ENCODE measurements around the gene PDXK. TPM values are rescaled to one million over a fixed set of nuclear protein-coding genes. Genes with fewer than 3 reads are reported as not detected.

The PDXK gene
- total and polyA plus RNA-seq, 2 experiments from 2014 or later: 68.0 to 89.7 TPM

- peak; percentile 86 for DNase-seq
- no peak overlapping the region for H2AFZ ChIP-seq
- peaks cover 12% of the 10 kb centered on the region; the same call in 1 of the 2 replicates for H3F3A ChIP-seq (ENCODE audit: insufficient read depth)
- no peak overlapping the region for H3K4me2 ChIP-seq (ENCODE audit: unreplicated experiment)
- H3K79me2 ChIP-seq (ENCODE audit: insufficient read depth): peaks cover 79% of the 10 kb centered on the region
- peaks cover 32% of the 10 kb centered on the region for H3K4me1 ChIP-seq (ENCODE audit: insufficient read depth)
- no peaks in the 10 kb centered on the region for H3K9me2 ChIP-seq (ENCODE audit: insufficient read depth)
- H3K36me3 ChIP-seq (ENCODE audit: low read depth): no peaks in the 10 kb centered on the region
- no peaks in the 10 kb centered on the region for H3K27me3 ChIP-seq (replicated peaks; ENCODE audit: insufficient read depth)
- peak overlapping the region; percentile 59 for H3K27ac ChIP-seq
- WGBS, 2 experiments (ENCODE audit: low coverage in 1 of 2, low lambda C conversion rate in 2 of 2, missing lambda C conversion rate in 2 of 2): 42 to 47% methylated on average over 15 of the region's 15 CpGs
- H3K4me3 ChIP-seq: no peak overlapping the region
- in situ Hi-C loops (cut with MboI): no loop called here
- no peaks in the 10 kb centered on the region for H4K20me1 ChIP-seq (ENCODE audit: insufficient read depth)
- H3K9me3 ChIP-seq (ENCODE audit: low read depth): no peaks in the 10 kb centered on the region
- TF ChIP-seq EZH2 (IDR thresholded peaks at IDR 0.05; ENCODE audit: insufficient read depth, poor library complexity, severe bottlenecking) (no peak), EZH2phosphoT487 (IDR thresholded peaks at IDR 0.05; ENCODE audit: insufficient read depth, low read depth) (no peak)
- 0 out of 2 replicates have a peak overlapping the region, but pooled peaks have one; percentile 16 for H3K9ac ChIP-seq
Observed at GRCh38 chr21:43733529-43734071, 14.7 kb downstream of the PDXK start.

- Histone ChIP-seq H3K4me1 (ENCODE audit: insufficient read depth) (peaks cover 29% of the 10 kb centered on the region), H3K79me2 (ENCODE audit: insufficient read depth) (peaks cover 75% of the 10 kb centered on the region), H3K9me3 (ENCODE audit: low read depth) (no peaks in the 10 kb centered on the region), H3K27ac (peak overlapping the region; percentile 59), H3F3A (ENCODE audit: insufficient read depth) (peaks cover 12% of the 10 kb centered on the region; the same call in 1 of the 2 replicates), H3K4me3 (no peak overlapping the region), H3K9ac (0 out of 2 replicates have a peak overlapping the region, but pooled peaks have one; percentile 16), H3K27me3 (replicated peaks; ENCODE audit: insufficient read depth) (no peaks in the 10 kb centered on the region), H4K20me1 (ENCODE audit: insufficient read depth) (no peaks in the 10 kb centered on the region), H2AFZ (no peak overlapping the region), H3K36me3 (ENCODE audit: low read depth) (no peaks in the 10 kb centered on the region; the same call in 1 of the 2 replicates), H3K4me2 (ENCODE audit: unreplicated experiment) (no peak overlapping the region), H3K9me2 (ENCODE audit: insufficient read depth) (no peaks in the 10 kb centered on the region)
- WGBS, 2 experiments (ENCODE audit: low coverage in 1 of 2, low lambda C conversion rate in 2 of 2, missing lambda C conversion rate in 2 of 2): 88 to 89% methylated on average over 19 to 25 of the region's 25 CpGs
- DNase-seq: no peak
- in situ Hi-C loops (cut with MboI): no loop called here
- no peak for TF ChIP-seq EZH2 (IDR thresholded peaks at IDR 0.05; ENCODE audit: insufficient read depth, poor library complexity, severe bottlenecking)
- no peak for TF ChIP-seq EZH2phosphoT487 (IDR thresholded peaks at IDR 0.05; ENCODE audit: insufficient read depth, low read depth)
Observed at GRCh38 chr21:43734131-43734927, 15.4 kb downstream of the PDXK start.

GRCh38 chr21:43734928-43735229 lies 15.9 kb downstream of the PDXK start:
- Histone ChIP-seq H3K4me2 (ENCODE audit: unreplicated experiment) (no peak overlapping the region), H3F3A (ENCODE audit: insufficient read depth) (peaks cover 12% of the 10 kb centered on the region; the same call in 1 of the 2 replicates), H2AFZ (no peak overlapping the region), H3K79me2 (ENCODE audit: insufficient read depth) (peaks cover 70% of the 10 kb centered on the region), H3K4me1 (ENCODE audit: insufficient read depth) (peaks cover 27% of the 10 kb centered on the region), H3K27me3 (replicated peaks; ENCODE audit: insufficient read depth) (no peaks in the 10 kb centered on the region), H3K27ac (no peak overlapping the region), H3K9me2 (ENCODE audit: insufficient read depth) (no peaks in the 10 kb centered on the region), H3K4me3 (no peak overlapping the region), H3K9ac (no peak overlapping the region), H3K36me3 (ENCODE audit: low read depth) (no peaks in the 10 kb centered on the region; the same call in 1 of the 2 replicates), H4K20me1 (ENCODE audit: insufficient read depth) (no peaks in the 10 kb centered on the region), H3K9me3 (ENCODE audit: low read depth) (no peaks in the 10 kb centered on the region)
- DNase-seq: no peak
- 79 to 86% methylated on average over 9 of the region's 9 CpGs for whole genome bisulfite sequencing, 2 experiments (ENCODE audit: low coverage in 1 of 2, low lambda C conversion rate in 2 of 2, missing lambda C conversion rate in 2 of 2)
- in situ Hi-C loops (cut with MboI): no loop called here
- TF ChIP-seq EZH2phosphoT487 (IDR thresholded peaks at IDR 0.05; ENCODE audit: insufficient read depth, low read depth) (no peak), EZH2 (IDR thresholded peaks at IDR 0.05; ENCODE audit: insufficient read depth, poor library complexity, severe bottlenecking) (no peak)

GRCh38 chr21:43735236-43736091 lies 16.5 kb downstream of the PDXK start:
- H3K9me2 ChIP-seq (ENCODE audit: insufficient read depth): no peaks in the 10 kb centered on the region
- H3K4me2 ChIP-seq (ENCODE audit: unreplicated experiment): no peak overlapping the region
- H3F3A ChIP-seq (ENCODE audit: insufficient read depth): peaks cover 12% of the 10 kb centered on the region; the same call in 1 of the 2 replicates
- no peaks in the 10 kb centered on the region; the same call in 1 of the 2 replicates for H3K36me3 ChIP-seq (ENCODE audit: low read depth)
- TF ChIP-seq EZH2phosphoT487 (IDR thresholded peaks at IDR 0.05; ENCODE audit: insufficient read depth, low read depth): no peak
- TF ChIP-seq EZH2 (IDR thresholded peaks at IDR 0.05; ENCODE audit: insufficient read depth, poor library complexity, severe bottlenecking): no peak
- no peak overlapping the region for H2AFZ ChIP-seq
- DNase-seq: no peak
- no peaks in the 10 kb centered on the region for H3K27me3 ChIP-seq (replicated peaks; ENCODE audit: insufficient read depth)
- no peaks in the 10 kb centered on the region for H4K20me1 ChIP-seq (ENCODE audit: insufficient read depth)
- peaks cover 64% of the 10 kb centered on the region for H3K79me2 ChIP-seq (ENCODE audit: insufficient read depth)
- no peak overlapping the region for H3K9ac ChIP-seq
- 92 to 94% methylated on average over 21 to 22 of the region's 22 CpGs for WGBS, 2 experiments (ENCODE audit: low coverage in 1 of 2, low lambda C conversion rate in 2 of 2, missing lambda C conversion rate in 2 of 2)
- no peaks in the 10 kb centered on the region for H3K9me3 ChIP-seq (ENCODE audit: low read depth)
- H3K4me3 ChIP-seq: no peak overlapping the region
- in situ Hi-C loops (cut with MboI): no loop called here
- peaks cover 27% of the 10 kb centered on the region for H3K4me1 ChIP-seq (ENCODE audit: insufficient read depth)
- H3K27ac ChIP-seq: no peak overlapping the region

All from GM23248 (cell line).